Suprapubic skin (tissue), 4 donors: ENCODE measurements around the gene TNS3. TPM values are rescaled to one million over a fixed set of nuclear protein-coding genes. Genes with fewer than 3 reads are reported as not detected.

Experiments used
- DNase-seq, 2 donors: peaks; one replicate each; pipeline ENCODE4 v3.0.0-alpha.2; 2019; ENCODE audit warnings: low spot score in 2 of 2
- H3K27ac ChIP-seq: fragments of 200-600 bp; sonication (generic); one replicate; pipeline ENCODE4 v1.5.1; 2019
- H3K27me3 ChIP-seq: fragments of 200-600 bp; sonication (generic); one replicate; pipeline ENCODE4 v1.5.1; 2019
- H3K36me3 ChIP-seq: fragments of 200-600 bp; sonication (generic); one replicate; pipeline ENCODE4 v1.5.1; 2019
- H3K4me1 ChIP-seq: fragments of 200-600 bp; sonication (generic); one replicate; pipeline ENCODE4 v1.5.1; 2019
- H3K4me3 ChIP-seq: fragments of 200-600 bp; sonication (generic); one replicate; pipeline ENCODE4 v1.5.1; 2019; ENCODE audit warnings: mild to moderate bottlenecking
- H3K9me3 ChIP-seq: fragments of 200-600 bp; sonication (generic); one replicate; pipeline ENCODE4 v1.5.1; 2019
- CTCF ChIP-seq, 2 donors: fragments of 200-600 bp in 1 of 2; fragments of 450-650 bp in 1 of 2; sonication (generic) in 1 of 2; IDR thresholded peaks; one replicate each; pipeline ENCODE4 v1.5.1; 2016 to 2019; ENCODE audit warnings: antibody characterized with exemption in 2 of 2, mild to moderate bottlenecking in 1 of 2, moderate library complexity in 1 of 2
- EP300 ChIP-seq: sonication (generic); formaldehyde crosslinking; IDR thresholded peaks from one replicate; pipeline ENCODE4 v1.6.1; 2017; ENCODE audit warnings: antibody characterized with exemption
- POLR2A ChIP-seq, 2 donors: fragments of 450-650 bp; IDR thresholded peaks; one replicate each; pipeline ENCODE4 v1.6.1; 2017; ENCODE audit warnings: antibody characterized with exemption in 2 of 2, mild to moderate bottlenecking in 2 of 2, moderate library complexity in 2 of 2
- POLR2AphosphoS5 ChIP-seq, 3 donors: sonication (generic); formaldehyde crosslinking; IDR thresholded peaks; one replicate each; pipeline ENCODE4 v1.6.1; 2017; ENCODE audit warnings: antibody characterized with exemption in 3 of 3
- WGBS: methylation state at CpG from one replicate; pipeline ENCODE4 v1.1.5; 2018; 5-methylcytosine and 5-hydroxymethylcytosine counted together
- total RNA-seq, 4 donors: library from RNA; depleted of rRNA; stranded (reverse); fragments of >200 nt; gene quantifications; one replicate each; pipeline ENCODE4 v1.1.0, GENCODE V29; 2016

Gene TNS3
- total RNA-seq, 4 donors from 2014 or later, result 14.3 to 53.0 (median 31.9) TPM

GRCh38 chr7:47385536-47386125, 196.3 kb downstream of the TNS3 start:
- peak in 1 of 2 donors; percentile 33 for DNase-seq
- no peak for TF ChIP-seq CTCF (IDR thresholded peaks at IDR 0.05)
- TF ChIP-seq POLR2A (IDR thresholded peaks at IDR 0.05), result no peak
- no peak for TF ChIP-seq POLR2AphosphoS5 (IDR thresholded peaks at IDR 0.05)
- no peak for TF ChIP-seq EP300
- H3K27ac ChIP-seq, result no peak overlapping the region

GRCh38 chr7:47384755-47385535, 197.0 kb downstream of the TNS3 start:
- DNase-seq, result peak in 1 of 2 donors; percentile 37
- H3K27ac ChIP-seq, result no peak overlapping the region
- H3K27me3 ChIP-seq, result no peaks in the 10 kb centered on the region
- H3K9me3 ChIP-seq, result no peaks in the 10 kb centered on the region
- 95% methylated on average over 13 of the region's 13 CpGs for WGBS
- H3K4me3 ChIP-seq, result no peak overlapping the region
- TF ChIP-seq POLR2A (IDR thresholded peaks at IDR 0.05), result no peak
- no peak for TF ChIP-seq EP300
- no peaks in the 10 kb centered on the region for H3K36me3 ChIP-seq
- H3K4me1 ChIP-seq, result peaks cover 8% of the 10 kb centered on the region

More at GRCh38 chr7:47385536-47386125, 196.3 kb downstream of the TNS3 start:
- Histone ChIP-seq H3K4me3 (no peak overlapping the region), H3K4me1 (peaks cover 1% of the 10 kb centered on the region), H3K9me3 (no peaks in the 10 kb centered on the region), H3K36me3 (peaks cover 2% of the 10 kb centered on the region), H3K27me3 (no peaks in the 10 kb centered on the region)
- WGBS, result 89% methylated on average over 10 of the region's 10 CpGs

- Histone ChIP-seq H3K36me3 (no peaks in the 10 kb centered on the region), H3K9me3 (no peaks in the 10 kb centered on the region), H3K27me3 (no peaks in the 10 kb centered on the region), H3K27ac (no peak overlapping the region), H3K4me1 (peaks cover 14% of the 10 kb centered on the region), H3K4me3 (no peak overlapping the region)
- 84% methylated on average over 9 of the region's 10 CpGs for whole genome bisulfite sequencing
- TF ChIP-seq EP300 (no peak), POLR2AphosphoS5 (IDR thresholded peaks at IDR 0.05) (no peak), POLR2A (IDR thresholded peaks at IDR 0.05) (no peak)
- peak in 1 of 2 donors; percentile 42 for DNase-seq
Observed at GRCh38 chr7:47383696-47384445, 198.0 kb downstream of the TNS3 start.

GRCh38 chr7:47383072-47383471, 198.8 kb downstream of the TNS3 start:
- no peak for DNase-seq
- TF ChIP-seq EP300, result no peak
- TF ChIP-seq CTCF (IDR thresholded peaks at IDR 0.05), result no peak
- TF ChIP-seq POLR2AphosphoS5 (IDR thresholded peaks at IDR 0.05), result no peak
- Histone ChIP-seq H3K27me3 (no peaks in the 10 kb centered on the region), H3K4me3 (no peak overlapping the region), H3K4me1 (peaks cover 14% of the 10 kb centered on the region), H3K9me3 (no peaks in the 10 kb centered on the region), H3K36me3 (no peaks in the 10 kb centered on the region), H3K27ac (no peak overlapping the region)
- WGBS, result 70% methylated on average over 8 of the region's 8 CpGs

GRCh38 chr7:47382200-47382599, 199.7 kb downstream of the TNS3 start:
- WGBS, result 65% methylated on average over 5 of the region's 5 CpGs
- DNase-seq, result no peak
- H3K4me3 ChIP-seq, result no peak overlapping the region
- no peak overlapping the region for H3K27ac ChIP-seq
- H3K4me1 ChIP-seq, result peaks cover 14% of the 10 kb centered on the region
- TF ChIP-seq CTCF (IDR thresholded peaks at IDR 0.05), result no peak
- no peak for TF ChIP-seq EP300
- TF ChIP-seq POLR2AphosphoS5 (IDR thresholded peaks at IDR 0.05), result no peak
- TF ChIP-seq POLR2A (IDR thresholded peaks at IDR 0.05), result no peak
- H3K36me3 ChIP-seq, result no peaks in the 10 kb centered on the region
- no peaks in the 10 kb centered on the region for H3K27me3 ChIP-seq
- no peaks in the 10 kb centered on the region for H3K9me3 ChIP-seq

- Histone ChIP-seq H3K9me3 (no peaks in the 10 kb centered on the region), H3K4me1 (peaks cover 14% of the 10 kb centered on the region), H3K4me3 (no peak overlapping the region), H3K27ac (no peak overlapping the region), H3K36me3 (no peaks in the 10 kb centered on the region), H3K27me3 (no peaks in the 10 kb centered on the region)
- no peak for TF ChIP-seq CTCF (IDR thresholded peaks at IDR 0.05)
- no peak for TF ChIP-seq POLR2AphosphoS5 (IDR thresholded peaks at IDR 0.05)
- no peak for TF ChIP-seq POLR2A (IDR thresholded peaks at IDR 0.05)
- DNase-seq, result no peak
- 70% methylated on average over 6 of the region's 6 CpGs for WGBS
Observed at GRCh38 chr7:47381134-47381495, 200.8 kb downstream of the TNS3 start.
